ENCODE data around the gene ANKRD17.

GRCh38 chr4:73275318-73275654 is 16.7 kb upstream of the ANKRD17 start:
- no peak for TF ChIP-seq CTCF (IDR thresholded peaks at IDR 0.05)
- no peak for TF ChIP-seq POLR2A (IDR thresholded peaks at IDR 0.05)
- no peak for TF ChIP-seq POLR2AphosphoS5 (IDR thresholded peaks at IDR 0.05; ENCODE audit: insufficient read depth in 1 of 2, low read depth in 1 of 2)

All from vagina (tissue), 2 donors.